ENCODE measurements around the gene IMMP2L. TPM values are rescaled to one million over a fixed set of nuclear protein-coding genes. Genes with fewer than 3 reads are reported as not detected.

Gene IMMP2L
- polyA plus RNA-seq, 2 of the 4 experiments (the other 2 are of a cell fraction) = 16.1 to 23.8 TPM

DNA sequence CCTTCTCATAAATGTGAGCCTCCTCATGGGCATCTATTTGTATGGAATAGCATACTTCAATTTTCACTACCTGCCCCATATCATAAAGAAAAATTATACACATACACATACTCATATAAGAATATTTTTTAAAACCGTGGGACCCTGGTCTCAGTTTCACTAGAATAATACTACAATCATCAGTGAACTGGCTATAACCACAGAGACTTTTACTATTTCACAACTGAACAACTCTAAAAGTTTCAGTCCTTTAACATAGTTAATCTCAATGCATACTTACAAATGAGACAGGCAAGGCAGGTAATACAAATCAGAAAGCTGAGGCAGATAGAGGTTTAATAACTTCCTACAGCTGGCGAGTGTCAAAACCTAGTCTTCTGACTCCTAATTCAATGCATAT, 388.3 kb downstream of the IMMP2L start:
- ATAC-seq (no peak), FAIRE-seq (no peak), DNase-seq (ENCODE audit: low read depth in 1 of 2, low spot score in 1 of 2) (no peak)
- H3K9me3 ChIP-seq = no peaks in the 10 kb centered on the region
- no peak overlapping the region for H3K27ac ChIP-seq
- ChIA-PET CTCF (interaction anchor here (1.1 kb wide), 1 partner anchor 10 kb away, joined by 3 read pairs; no protein-coding TSS in a partner anchor), POLR2A (no interaction called here)
- no peak overlapping the region for H3K4me3 ChIP-seq
- no peaks in the 10 kb centered on the region; the same call in 2 of the 3 replicates for H3K4me1 ChIP-seq
- 53% methylated on average over 2 of the region's 2 CpGs for WGBS (ENCODE audit: missing lambda C conversion rate)
- H3K4me2 ChIP-seq = no peak overlapping the region
- TF ChIP-seq NR3C1 (IDR thresholded peaks at IDR 0.05) (no peak), RARB (CRISPR knock-in tag; IDR thresholded peaks at IDR 0.05) (no peak), KDM5A (IDR thresholded peaks at IDR 0.05) (no peak), HEYL (CRISPR knock-in tag; IDR thresholded peaks at IDR 0.05) (no peak), MAZ (IDR thresholded peaks at IDR 0.05; ENCODE audit: borderline replicate concordance, low read depth, low read length) (no peak), HDAC2 (IDR thresholded peaks at IDR 0.05) (no peak), TFCP2L1 (CRISPR knock-in tag; IDR thresholded peaks at IDR 0.05) (no peak), TP53 (CRISPR knock-in tag; IDR thresholded peaks at IDR 0.05) (no peak), NFE2L2 (conservative IDR thresholded peaks at IDR 0.05; ENCODE audit: low read length) (no peak), MAFK (IDR thresholded peaks at IDR 0.05; ENCODE audit: partially characterized antibody) (no peak), RNF2 (IDR thresholded peaks at IDR 0.05; ENCODE audit: borderline replicate concordance, low read depth) (no peak), ZNF302 (CRISPR knock-in tag; IDR thresholded peaks at IDR 0.05) (no peak), CHD2 (IDR thresholded peaks at IDR 0.05; ENCODE audit: low read length, partially characterized antibody) (no peak)
- TF ChIP-seq, protein P1, sequence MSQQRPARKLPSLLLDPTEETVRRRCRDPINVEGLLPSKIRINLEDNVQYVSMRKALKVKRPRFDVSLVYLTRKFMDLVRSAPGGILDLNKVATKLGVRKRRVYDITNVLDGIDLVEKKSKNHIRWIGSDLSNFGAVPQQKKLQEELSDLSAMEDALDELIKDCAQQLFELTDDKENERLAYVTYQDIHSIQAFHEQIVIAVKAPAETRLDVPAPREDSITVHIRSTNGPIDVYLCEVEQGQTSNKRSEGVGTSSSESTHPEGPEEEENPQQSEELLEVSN (IDR thresholded peaks at IDR 0.05; ENCODE audit: borderline replicate concordance, low read depth) = no peak
- TF ChIP-seq, protein P2, sequence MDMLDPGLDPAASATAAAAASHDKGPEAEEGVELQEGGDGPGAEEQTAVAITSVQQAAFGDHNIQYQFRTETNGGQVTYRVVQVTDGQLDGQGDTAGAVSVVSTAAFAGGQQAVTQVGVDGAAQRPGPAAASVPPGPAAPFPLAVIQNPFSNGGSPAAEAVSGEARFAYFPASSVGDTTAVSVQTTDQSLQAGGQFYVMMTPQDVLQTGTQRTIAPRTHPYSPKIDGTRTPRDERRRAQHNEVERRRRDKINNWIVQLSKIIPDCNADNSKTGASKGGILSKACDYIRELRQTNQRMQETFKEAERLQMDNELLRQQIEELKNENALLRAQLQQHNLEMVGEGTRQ (IDR thresholded peaks at IDR 0.05) = no peak

DNA sequence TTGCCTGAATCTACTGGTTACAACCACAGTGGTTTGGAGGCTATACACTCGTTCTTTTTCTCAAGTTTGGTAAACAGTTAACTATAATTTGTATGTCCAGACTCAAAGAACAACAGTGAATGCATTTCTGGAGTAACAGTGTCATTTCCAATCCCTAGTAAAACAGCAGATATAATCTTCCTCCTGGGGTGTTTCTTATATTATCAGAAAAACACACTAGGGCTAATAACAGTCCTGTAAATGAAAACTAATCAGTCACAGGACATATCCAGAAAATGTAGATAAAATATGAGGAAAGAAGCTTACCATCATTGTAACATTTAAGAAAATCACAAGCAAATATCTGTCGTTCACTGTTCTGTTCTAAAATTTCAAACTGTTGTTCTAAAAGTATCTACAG, 388.8 kb downstream of the IMMP2L start:
- ATAC-seq = no peak
- Histone ChIP-seq H3K27ac (no peak overlapping the region), H3K4me2 (no peak overlapping the region), H3K4me1 (no peaks in the 10 kb centered on the region; the same call in 2 of the 3 replicates), H3K9me3 (no peaks in the 10 kb centered on the region), H3K4me3 (no peak overlapping the region)
- FAIRE-seq = no peak
- no peak for DNase-seq (ENCODE audit: low read depth in 1 of 2, low spot score in 1 of 2)
- TF ChIP-seq, protein P3, sequence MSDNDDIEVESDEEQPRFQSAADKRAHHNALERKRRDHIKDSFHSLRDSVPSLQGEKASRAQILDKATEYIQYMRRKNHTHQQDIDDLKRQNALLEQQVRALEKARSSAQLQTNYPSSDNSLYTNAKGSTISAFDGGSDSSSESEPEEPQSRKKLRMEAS (IDR thresholded peaks at IDR 0.05) = no peak
- TF ChIP-seq JUNB (IDR thresholded peaks at IDR 0.05) (no peak), CHD4 (IDR thresholded peaks at IDR 0.05; ENCODE audit: borderline replicate concordance) (no peak), SMC3 (IDR thresholded peaks at IDR 0.05) (no peak), CBX8 (IDR thresholded peaks at IDR 0.05) (no peak), NFE2L2 (conservative IDR thresholded peaks at IDR 0.05; ENCODE audit: low read length) (no peak), PHF8 (IDR thresholded peaks at IDR 0.05; ENCODE audit: borderline replicate concordance, low read depth) (no peak), FOXS1 (CRISPR knock-in tag; IDR thresholded peaks at IDR 0.05) (no peak), MAFK (IDR thresholded peaks at IDR 0.05; ENCODE audit: partially characterized antibody) (no peak), CHD2 (IDR thresholded peaks at IDR 0.05; ENCODE audit: low read length, partially characterized antibody) (no peak)
- TF ChIP-seq, protein P4, sequence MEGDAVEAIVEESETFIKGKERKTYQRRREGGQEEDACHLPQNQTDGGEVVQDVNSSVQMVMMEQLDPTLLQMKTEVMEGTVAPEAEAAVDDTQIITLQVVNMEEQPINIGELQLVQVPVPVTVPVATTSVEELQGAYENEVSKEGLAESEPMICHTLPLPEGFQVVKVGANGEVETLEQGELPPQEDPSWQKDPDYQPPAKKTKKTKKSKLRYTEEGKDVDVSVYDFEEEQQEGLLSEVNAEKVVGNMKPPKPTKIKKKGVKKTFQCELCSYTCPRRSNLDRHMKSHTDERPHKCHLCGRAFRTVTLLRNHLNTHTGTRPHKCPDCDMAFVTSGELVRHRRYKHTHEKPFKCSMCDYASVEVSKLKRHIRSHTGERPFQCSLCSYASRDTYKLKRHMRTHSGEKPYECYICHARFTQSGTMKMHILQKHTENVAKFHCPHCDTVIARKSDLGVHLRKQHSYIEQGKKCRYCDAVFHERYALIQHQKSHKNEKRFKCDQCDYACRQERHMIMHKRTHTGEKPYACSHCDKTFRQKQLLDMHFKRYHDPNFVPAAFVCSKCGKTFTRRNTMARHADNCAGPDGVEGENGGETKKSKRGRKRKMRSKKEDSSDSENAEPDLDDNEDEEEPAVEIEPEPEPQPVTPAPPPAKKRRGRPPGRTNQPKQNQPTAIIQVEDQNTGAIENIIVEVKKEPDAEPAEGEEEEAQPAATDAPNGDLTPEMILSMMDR (IDR thresholded peaks at IDR 0.05) = no peak
- TF ChIP-seq, protein P5, sequence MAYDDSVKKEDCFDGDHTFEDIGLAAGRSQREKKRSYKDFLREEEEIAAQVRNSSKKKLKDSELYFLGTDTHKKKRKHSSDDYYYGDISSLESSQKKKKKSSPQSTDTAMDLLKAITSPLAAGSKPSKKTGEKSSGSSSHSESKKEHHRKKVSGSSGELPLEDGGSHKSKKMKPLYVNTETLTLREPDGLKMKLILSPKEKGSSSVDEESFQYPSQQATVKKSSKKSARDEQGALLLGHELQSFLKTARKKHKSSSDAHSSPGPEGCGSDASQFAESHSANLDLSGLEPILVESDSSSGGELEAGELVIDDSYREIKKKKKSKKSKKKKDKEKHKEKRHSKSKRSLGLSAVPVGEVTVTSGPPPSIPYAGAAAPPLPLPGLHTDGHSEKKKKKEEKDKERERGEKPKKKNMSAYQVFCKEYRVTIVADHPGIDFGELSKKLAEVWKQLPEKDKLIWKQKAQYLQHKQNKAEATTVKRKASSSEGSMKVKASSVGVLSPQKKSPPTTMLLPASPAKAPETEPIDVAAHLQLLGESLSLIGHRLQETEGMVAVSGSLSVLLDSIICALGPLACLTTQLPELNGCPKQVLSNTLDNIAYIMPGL (CRISPR knock-in tag; IDR thresholded peaks at IDR 0.05; ENCODE audit: borderline replicate concordance) = no peak
- 53% methylated on average over 2 of the region's 2 CpGs for WGBS (ENCODE audit: missing lambda C conversion rate)
- ChIA-PET POLR2A (no interaction called here), CTCF (interaction anchor here (1.1 kb wide), 1 partner anchor 9 kb away, joined by 3 read pairs; no protein-coding TSS in a partner anchor)

Data from A549 (cell line).